WTC11 (cell line): Measurements from ENCODE around the gene THY1. TPM values are rescaled to one million over a fixed set of nuclear protein-coding genes. Genes with fewer than 3 reads are reported as not detected.
"Not testable (repeated sequence)": the region's sequence is repeated elsewhere in the genome, so short reads cannot be mapped to it uniquely, and the experiment has no call there.

Experiments used
- ATAC-seq: fragments of 200-7000 bp; cut with Tn5 transposase; 2 replicates; pipeline ENCODE4 v1.10.0; 2021; ENCODE audit warnings: mild to moderate bottlenecking, moderate library complexity
- CTCF ChIA-PET: fragments of 300-600 bp; sonication (Branson Sonifier 250); formaldehyde crosslinking; loops from one replicate; lab custom pipeline; 2021; ENCODE audit warnings: antibody characterized with exemption; lab: Charles Lee
- POLR2A ChIA-PET: fragments of 350-600 bp; sonication (Branson Sonifier 250); formaldehyde crosslinking; loops from one replicate; lab custom pipeline; 2021; ENCODE audit warnings: antibody characterized with exemption; lab: Charles Lee
- DNase-seq: peaks from one replicate; pipeline ENCODE4 v3.0.0; 2021; ENCODE audit warnings: low spot score
- H3K27ac Mint-ChIP-seq: 2 replicates; pipeline ENCODE4 v1.8.0; 2021; ENCODE audit warnings: mixed read lengths
- H3K27me3 Mint-ChIP-seq: 2 replicates; pipeline ENCODE4 v1.8.0; 2021; ENCODE audit warnings: low read depth, mild to moderate bottlenecking, moderate library complexity, mixed read lengths
- H3K36me3 Mint-ChIP-seq: 2 replicates; pipeline ENCODE4 v1.8.0; 2021; ENCODE audit warnings: mixed read lengths
- H3K4me1 Mint-ChIP-seq: 2 replicates; pipeline ENCODE4 v1.8.0; 2022; ENCODE audit warnings: mixed read lengths
- H3K4me3 Mint-ChIP-seq: 2 replicates; pipeline ENCODE4 v1.8.0; 2021; ENCODE audit warnings: mild to moderate bottlenecking, moderate library complexity, mixed read lengths
- H3K9me3 Mint-ChIP-seq: 2 replicates; pipeline ENCODE4 v1.8.0; 2021; ENCODE audit warnings: mixed read lengths
- AR ChIP-seq: fragments of 250-450 bp; sonication (Bioruptor Pico); IDR thresholded peaks from 2 replicates; pipeline ENCODE4 v1.9.0; 2021; ENCODE audit warnings: mild to moderate bottlenecking
- E2F4 ChIP-seq: sonication (generic); formaldehyde crosslinking; IDR thresholded peaks from 2 replicates; pipeline ENCODE4 v1.8.1; 2022; ENCODE audit warnings: low read depth, mild to moderate bottlenecking, moderate library complexity, missing genetic modification reagents, borderline replicate concordance
- ELF4 ChIP-seq: sonication (generic); formaldehyde crosslinking; IDR thresholded peaks from 2 replicates; pipeline ENCODE4 v1.8.1; 2022; ENCODE audit warnings: low read depth, mild to moderate bottlenecking, moderate library complexity, missing genetic modification reagents
- EMX1 ChIP-seq: fragments of 250-450 bp; sonication (Bioruptor Pico); IDR thresholded peaks from 2 replicates; pipeline ENCODE4 v1.8.0; 2021; ENCODE audit warnings: mild to moderate bottlenecking
- ETV6 ChIP-seq: sonication (generic); formaldehyde crosslinking; IDR thresholded peaks from 2 replicates; pipeline ENCODE4 v1.8.1; 2022; ENCODE audit warnings: mild to moderate bottlenecking, missing genetic modification reagents
- FOXJ3 ChIP-seq: sonication (generic); formaldehyde crosslinking; IDR thresholded peaks from 2 replicates; pipeline ENCODE4 v1.9.0; 2021; ENCODE audit warnings: missing genetic modification reagents, mild to moderate bottlenecking, borderline replicate concordance
- GTF2I ChIP-seq: fragments of 250-450 bp; sonication (Bioruptor Pico); conservative IDR thresholded peaks from 2 replicates; pipeline ENCODE4 v1.4.0; 2021; ENCODE audit warnings: mild to moderate bottlenecking
- KAT7 ChIP-seq: sonication (generic); formaldehyde crosslinking; IDR thresholded peaks from 2 replicates; pipeline ENCODE4 v1.8.1; 2023; ENCODE audit warnings: missing genetic modification reagents, mild to moderate bottlenecking, borderline replicate concordance
- OVOL2 ChIP-seq: fragments of 250-450 bp; sonication (Bioruptor Pico); IDR thresholded peaks from 2 replicates; pipeline ENCODE4 v1.9.0; 2021; ENCODE audit warnings: mild to moderate bottlenecking, borderline replicate concordance
- PRDM15 ChIP-seq: sonication (generic); formaldehyde crosslinking; IDR thresholded peaks from 2 replicates; pipeline ENCODE4 v1.8.0; 2022; ENCODE audit warnings: missing genetic modification reagents
- SMAD3 ChIP-seq: sonication (generic); formaldehyde crosslinking; IDR thresholded peaks from 2 replicates; pipeline ENCODE4 v1.8.0; 2022; ENCODE audit warnings: missing genetic modification reagents, mild to moderate bottlenecking, borderline replicate concordance
- SOX15 ChIP-seq: fragments of 250-450 bp; sonication (Bioruptor Pico); IDR thresholded peaks from 2 replicates; pipeline ENCODE4 v1.9.0; 2021; ENCODE audit warnings: mild to moderate bottlenecking
- SP1 ChIP-seq: sonication (generic); formaldehyde crosslinking; conservative IDR thresholded peaks from 2 replicates; pipeline ENCODE4 v1.8.1; 2022; ENCODE audit warnings: missing genetic modification reagents
- STAT6 ChIP-seq: sonication (generic); formaldehyde crosslinking; conservative IDR thresholded peaks from 2 replicates; pipeline ENCODE4 v1.8.1; 2023; ENCODE audit warnings: mild to moderate bottlenecking, low read depth, missing genetic modification reagents, moderate library complexity
- USF1 ChIP-seq: sonication (generic); formaldehyde crosslinking; IDR thresholded peaks from 2 replicates; pipeline ENCODE4 v1.8.0; 2022; ENCODE audit warnings: mild to moderate bottlenecking, missing genetic modification reagents
- USF2 ChIP-seq: sonication (generic); formaldehyde crosslinking; IDR thresholded peaks from 2 replicates; pipeline ENCODE4 v1.8.1; 2023; ENCODE audit warnings: mild to moderate bottlenecking, missing genetic modification reagents, moderate library complexity
- ZNF121 ChIP-seq: sonication (generic); formaldehyde crosslinking; IDR thresholded peaks from 2 replicates; pipeline ENCODE4 v1.8.0; 2023; ENCODE audit warnings: missing genetic modification reagents
- ZNF138 ChIP-seq: sonication (generic); formaldehyde crosslinking; conservative IDR thresholded peaks from 2 replicates; pipeline ENCODE4 v1.8.1; 2022; ENCODE audit warnings: mild to moderate bottlenecking, moderate library complexity, missing genetic modification reagents
- ZNF317 ChIP-seq: sonication (generic); formaldehyde crosslinking; IDR thresholded peaks from 2 replicates; pipeline ENCODE4 v1.8.1; 2023; ENCODE audit warnings: low read depth, mild to moderate bottlenecking, moderate library complexity, missing genetic modification reagents, borderline replicate concordance
- ZNF425 ChIP-seq: fragments of 250-450 bp; sonication (Bioruptor Pico); conservative IDR thresholded peaks from 2 replicates; pipeline ENCODE4 v1.9.0; 2021; ENCODE audit warnings: mild to moderate bottlenecking
- total RNA-seq: library from RNA; stranded (reverse); gene quantifications from 3 replicates; pipeline ENCODE4 v1.2.3, GENCODE V29; 2021

THY1 gene
- total RNA-seq, 1 experiment from 2014 or later = 325 TPM

GRCh38 chr11:119406005-119406404 lies 17.0 kb downstream of the THY1 start:
- POLR2A ChIA-PET = no interaction called here
- H3K27me3 Mint-ChIP-seq = no peaks in the 10 kb centered on the region
- H3K27ac Mint-ChIP-seq = no peak overlapping the region
- CTCF ChIA-PET = interaction anchor here (0.6 to 1.4 kb wide), 3 partner anchors 65 to 169 kb away, joined by 3 to 6 read pairs (median 5); no protein-coding TSS in a partner anchor
- ATAC-seq (no peak), DNase-seq (no peak)
- TF ChIP-seq PRDM15 (CRISPR knock-in tag) (no peak), ZNF121 (CRISPR knock-in tag) (no peak), SMAD3 (CRISPR knock-in tag) (no peak), STAT6 (CRISPR knock-in tag) (no peak), E2F4 (no peak), GTF2I (CRISPR knock-in tag) (no peak), ETV6 (CRISPR knock-in tag) (no peak), ZNF317 (CRISPR knock-in tag) (no peak), OVOL2 (no peak), AR (CRISPR knock-in tag) (no peak), EMX1 (CRISPR knock-in tag) (no peak), USF1 (CRISPR knock-in tag) (no peak), ELF4 (CRISPR knock-in tag) (no peak), KAT7 (CRISPR knock-in tag) (no peak), USF2 (no peak), SP1 (CRISPR knock-in tag) (no peak), SOX15 (no peak), ZNF425 (CRISPR knock-in tag) (no peak), ZNF138 (CRISPR knock-in tag) (no peak), FOXJ3 (CRISPR knock-in tag) (no peak)
- no peak overlapping the region for H3K4me3 Mint-ChIP-seq
- 0 out of 2 replicates have a peak, but pooled peaks cover 4% of the 10 kb centered on the region for H3K4me1 Mint-ChIP-seq
- H3K36me3 Mint-ChIP-seq = no peaks in the 10 kb centered on the region
- H3K9me3 Mint-ChIP-seq = peaks cover 5% of the 10 kb centered on the region

- ATAC-seq, POLR2A ChIA-PET, DNase-seq, H3K27ac Mint-ChIP-seq, H3K4me3 Mint-ChIP-seq, H3K36me3 Mint-ChIP-seq, H3K27me3 Mint-ChIP-seq, H3K4me1 Mint-ChIP-seq: not testable (repeated sequence)
- CTCF ChIA-PET = interaction anchor here (0.8 to 1.0 kb wide), 2 partner anchors 26 to 69 kb away, joined by 3 read pairs; no protein-coding TSS in a partner anchor
- H3K9me3 Mint-ChIP-seq = peaks cover 10% of the 10 kb centered on the region
Observed at GRCh38 chr11:119405448-119405847, 17.5 kb downstream of the THY1 start.
